Right atrium auricular region (tissue), 2 donors: ENCODE results near the gene DEXI. TPM values are rescaled to one million over a fixed set of nuclear protein-coding genes. Genes with fewer than 3 reads are reported as not detected.
A peak's percentile ranks its signal among the peaks of the same experiment; 100 is the strongest.

ENCODE experiments used
- DNase-seq: peaks from one replicate; pipeline ENCODE4 v3.0.0-alpha.2; 2019; ENCODE audit warnings: low spot score
- H3K27ac ChIP-seq, 2 donors: fragments of 200-600 bp; sonication (generic); 1 replicate in 1 of 2; 2 replicates in 1 of 2; pipeline ENCODE4 v1.5.1; 2016 to 2019
- H3K27me3 ChIP-seq, 2 donors: fragments of 200-600 bp; sonication (generic); one replicate each; pipeline versions ENCODE4 v1.5.1 to v1.6.0; 2017 to 2019
- H3K36me3 ChIP-seq: fragments of 200-600 bp; sonication (generic); one replicate; pipeline ENCODE4 v1.5.1; 2016
- H3K4me1 ChIP-seq, 2 donors: fragments of 200-600 bp; sonication (generic); one replicate each; pipeline versions ENCODE4 v1.5.1 to v1.6.0; 2017 to 2019
- H3K4me3 ChIP-seq, 2 donors: fragments of 200-600 bp; sonication (generic); 1 replicate in 1 of 2; 2 replicates in 1 of 2; pipeline ENCODE4 v1.5.1; 2017 to 2019; ENCODE audit warnings: mild to moderate bottlenecking in 1 of 2, moderate library complexity in 1 of 2
- H3K9me3 ChIP-seq, 2 donors: fragments of 200-600 bp; sonication (generic); one replicate each; pipeline ENCODE4 v1.5.1; 2019
- CTCF ChIP-seq, 2 donors: fragments of 200-600 bp; sonication (generic); IDR thresholded peaks; one replicate each; pipeline ENCODE4 v1.5.1; 2019; ENCODE audit warnings: antibody characterized with exemption in 2 of 2
- total RNA-seq, 2 donors: library from RNA; depleted of rRNA; stranded (reverse); fragments of >200 nt; gene quantifications; one replicate each; pipeline ENCODE4 v1.1.0, GENCODE V29; 2016

DEXI gene
- total RNA-seq, 2 donors from 2014 or later: 129 to 164 TPM

- peak; percentile 94 to 96 for TF ChIP-seq CTCF (IDR thresholded peaks at IDR 0.05)
- peak; percentile 85 for DNase-seq
- Histone ChIP-seq H3K4me1 (peaks cover 0 to 24% of the 10 kb centered on the region in 2 donors), H3K27ac (peak overlapping the region; percentile 22 to 55), H3K4me3 (no peak overlapping the region), H3K9me3 (no peaks in the 10 kb centered on the region), H3K36me3 (peaks cover 14% of the 10 kb centered on the region), H3K27me3 (no peaks in the 10 kb centered on the region)
Measured at GRCh38 chr16:10964039-10964890, 22.0 kb upstream of the DEXI start.

GRCh38 chr16:10961231-10961630 lies 19.0 kb upstream of the DEXI start:
- no peak for TF ChIP-seq CTCF (IDR thresholded peaks at IDR 0.05)
- peak overlapping the region; percentile 66 to 83 for H3K27ac ChIP-seq
- peak; percentile 86 for DNase-seq
- no peak overlapping the region for H3K4me3 ChIP-seq
- peaks cover 0 to 14% of the 10 kb centered on the region in 2 donors for H3K4me1 ChIP-seq
- no peaks in the 10 kb centered on the region for H3K27me3 ChIP-seq
- H3K36me3 ChIP-seq: peaks cover 25% of the 10 kb centered on the region
- no peaks in the 10 kb centered on the region for H3K9me3 ChIP-seq

GRCh38 chr16:10959161-10959560 lies 16.9 kb upstream of the DEXI start:
- peaks cover 0 to 15% of the 10 kb centered on the region in 2 donors for H3K4me1 ChIP-seq
- H3K9me3 ChIP-seq: no peaks in the 10 kb centered on the region
- peaks cover 25% of the 10 kb centered on the region for H3K36me3 ChIP-seq
- no peak overlapping the region for H3K27ac ChIP-seq
- no peak for DNase-seq
- no peak for TF ChIP-seq CTCF (IDR thresholded peaks at IDR 0.05)
- no peak overlapping the region for H3K4me3 ChIP-seq
- no peaks in the 10 kb centered on the region for H3K27me3 ChIP-seq

GRCh38 chr16:10957771-10958482 lies 15.7 kb upstream of the DEXI start:
- no peak for TF ChIP-seq CTCF (IDR thresholded peaks at IDR 0.05)
- no peak overlapping the region for H3K27ac ChIP-seq
- DNase-seq: no peak
- peaks cover 18% of the 10 kb centered on the region for H3K36me3 ChIP-seq
- H3K4me1 ChIP-seq: peaks cover 0 to 18% of the 10 kb centered on the region in 2 donors
- no peaks in the 10 kb centered on the region for H3K9me3 ChIP-seq
- H3K27me3 ChIP-seq: no peaks in the 10 kb centered on the region
- H3K4me3 ChIP-seq: no peak overlapping the region

- no peak for TF ChIP-seq CTCF (IDR thresholded peaks at IDR 0.05)
- H3K9me3 ChIP-seq: no peaks in the 10 kb centered on the region
- no peak for DNase-seq
Measured at GRCh38 chr16:10954903-10955302, 12.6 kb upstream of the DEXI start.

More at GRCh38 chr16:10954903-10955302, 12.6 kb upstream of the DEXI start:
- no peaks in the 10 kb centered on the region for H3K27me3 ChIP-seq
- H3K27ac ChIP-seq: no peak overlapping the region
- H3K4me3 ChIP-seq: no peak overlapping the region
- H3K4me1 ChIP-seq: peaks cover 0 to 9% of the 10 kb centered on the region in 2 donors
- peaks cover 11% of the 10 kb centered on the region for H3K36me3 ChIP-seq
